CD4-positive, alpha-beta T cell treated with Interleukin-1 beta for 1 hour (primary cell): ENCODE results near the gene MBL2.

Source experiments
- DNase-seq, 2 donors: peaks; one replicate each; pipeline ENCODE4 v3.0.0-alpha.2; 2020 to 2022

The MBL2 gene

GRCh38 chr10:52772623-52773022, at the start of gene MBL2:
Gene MBL2 (minus strand): TSS chr10:52772784. CDS start chr10:52771635, 1,149 bp downstream.
- no peak for DNase-seq

DNA sequence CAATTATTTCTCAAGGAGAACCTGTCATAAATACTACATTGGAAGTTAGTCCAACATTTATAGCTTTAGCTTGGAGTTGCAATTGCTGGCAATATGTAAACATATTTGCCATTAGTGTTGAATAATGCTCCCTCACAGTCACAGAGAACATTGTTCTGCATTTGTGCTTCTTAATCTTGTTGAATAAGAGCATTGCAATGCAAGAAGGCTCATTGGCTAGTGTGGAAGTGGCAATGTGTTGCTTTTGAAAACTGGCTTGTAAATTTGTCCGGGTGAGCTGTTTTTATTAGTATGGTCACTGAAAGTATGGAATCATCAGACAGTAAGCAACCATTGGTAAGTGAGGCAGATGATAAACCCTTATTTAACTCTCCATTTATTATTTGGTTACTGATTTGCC, 47.7 kb upstream of the MBL2 start:
- DNase-seq: no peak

- no peak for DNase-seq
These were observed 45.4 kb upstream of the MBL2 start for GRCh38 chr10:52818019-52818418.

DNA sequence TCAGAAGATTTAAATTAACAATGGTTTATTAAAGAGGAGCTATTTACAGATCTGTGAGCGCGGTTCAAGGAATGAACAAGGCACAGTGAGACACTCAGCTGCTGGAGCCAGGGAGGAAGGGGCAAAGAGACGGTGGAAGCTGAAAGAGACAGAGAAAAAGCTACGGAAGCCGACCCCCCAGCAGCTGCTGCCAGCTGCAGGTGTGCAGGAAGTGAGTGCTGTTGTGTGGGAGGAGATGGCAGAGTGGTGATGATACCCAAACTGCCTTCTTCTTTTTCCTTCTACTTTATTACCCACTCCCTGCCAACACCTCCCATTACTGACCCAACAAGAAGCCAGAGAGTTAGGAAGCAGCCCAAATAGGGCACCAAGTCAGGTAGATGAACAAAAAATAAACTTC, 41.9 kb upstream of the MBL2 start:
- no peak for DNase-seq

DNA sequence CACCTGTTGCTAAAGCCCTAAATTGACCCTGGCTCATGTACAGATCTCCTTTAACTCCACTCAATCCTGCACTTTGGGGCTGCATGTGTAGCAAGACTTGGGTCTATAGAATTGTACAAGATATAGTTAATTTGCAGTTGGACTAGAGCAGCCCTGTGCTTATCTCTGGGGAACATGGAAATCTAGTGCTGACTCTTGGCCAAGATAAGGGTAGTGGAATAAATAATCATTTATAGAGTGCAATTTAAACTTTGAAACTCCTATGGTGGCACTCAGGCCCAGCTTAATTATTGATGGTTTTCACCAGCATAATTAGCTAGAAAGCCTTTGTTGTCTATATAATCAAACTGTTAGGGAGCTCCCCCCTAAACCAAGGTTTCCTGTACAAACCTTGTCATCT, 39.2 kb upstream of the MBL2 start:
- no peak for DNase-seq

DNA sequence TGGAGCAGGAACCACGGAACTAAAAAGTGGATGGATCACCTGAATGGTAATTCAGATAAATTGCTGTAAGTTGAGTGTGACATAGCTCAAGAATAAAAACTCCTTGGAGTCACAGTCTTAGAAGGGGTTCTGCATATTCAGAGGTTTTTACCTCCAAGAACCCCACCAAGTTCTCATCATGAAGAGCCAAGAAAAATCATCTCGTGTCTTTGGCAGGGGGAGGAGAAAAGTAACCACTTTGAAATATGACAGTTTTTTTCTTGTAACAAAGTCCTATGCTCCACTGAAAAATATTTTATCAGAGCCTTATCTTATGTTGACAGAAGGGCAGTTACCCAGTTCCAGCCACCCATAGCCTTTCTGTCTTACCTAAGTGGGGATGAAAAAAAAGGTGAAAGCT, 38.2 kb upstream of the MBL2 start:
- DNase-seq: no peak

DNA sequence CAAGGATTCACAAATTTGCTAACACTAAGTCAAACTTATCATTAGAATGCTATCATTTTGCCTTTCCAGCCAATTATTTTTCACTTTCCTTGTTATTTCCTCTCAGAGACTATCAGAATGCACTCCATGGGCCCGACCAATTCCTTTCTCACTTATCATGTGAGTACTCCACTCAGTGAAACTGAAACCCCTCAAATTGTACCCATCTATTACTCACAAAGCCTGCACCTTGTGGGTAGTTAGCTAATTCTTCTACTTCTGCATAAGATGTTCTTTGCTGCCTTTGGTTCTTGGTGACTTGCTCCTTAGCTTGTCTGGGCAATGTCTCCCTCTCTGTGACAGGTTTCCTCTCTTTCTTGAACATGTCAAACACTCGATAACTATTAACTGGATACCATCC, 35.2 kb upstream of the MBL2 start:
- DNase-seq: no peak

DNA sequence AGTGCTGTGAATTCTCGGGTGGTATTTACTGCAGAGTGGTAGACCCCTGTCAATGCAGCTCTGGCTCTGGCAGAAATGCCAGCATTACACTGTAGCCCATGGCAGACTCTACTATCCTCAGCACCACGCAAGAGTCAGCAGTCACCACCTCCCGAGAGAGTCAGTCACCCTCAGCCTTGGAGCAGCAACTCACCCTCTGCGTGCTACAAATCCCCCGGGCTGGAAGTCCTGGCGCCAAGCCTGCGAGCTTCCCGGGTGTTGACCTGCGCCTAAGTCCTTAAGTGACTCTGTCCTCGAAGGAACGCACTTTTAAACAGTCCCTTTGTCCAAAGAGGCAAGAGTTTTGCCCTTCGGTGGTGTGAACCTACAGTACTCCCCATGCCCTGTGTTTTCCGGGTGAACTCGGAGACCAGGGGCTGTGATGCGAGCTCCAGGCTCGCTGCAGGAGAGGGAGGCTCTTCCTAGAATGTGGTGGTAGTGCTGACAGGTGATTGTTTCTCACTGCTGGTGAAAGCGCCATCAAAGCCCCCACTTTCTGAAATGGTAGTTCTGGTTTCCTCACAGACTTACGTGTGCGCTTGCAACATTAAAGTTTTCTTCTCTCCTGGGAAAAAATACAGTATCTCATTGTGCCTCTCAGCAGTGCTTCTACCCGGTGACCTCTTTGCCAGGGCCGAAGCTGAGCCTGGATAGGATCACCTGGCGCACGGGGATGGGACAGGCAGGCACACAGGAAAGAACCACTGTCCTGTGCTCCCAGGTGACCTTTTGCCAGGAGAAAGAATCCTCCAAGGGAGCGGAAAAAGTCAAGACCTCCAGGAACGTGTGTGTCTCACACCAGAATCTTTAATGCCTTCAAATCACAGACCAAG, 33.1 kb upstream of the MBL2 start:
- no peak for DNase-seq

- DNase-seq: no peak
These were observed 29.4 kb upstream of the MBL2 start for GRCh38 chr10:52801947-52802346.

DNA sequence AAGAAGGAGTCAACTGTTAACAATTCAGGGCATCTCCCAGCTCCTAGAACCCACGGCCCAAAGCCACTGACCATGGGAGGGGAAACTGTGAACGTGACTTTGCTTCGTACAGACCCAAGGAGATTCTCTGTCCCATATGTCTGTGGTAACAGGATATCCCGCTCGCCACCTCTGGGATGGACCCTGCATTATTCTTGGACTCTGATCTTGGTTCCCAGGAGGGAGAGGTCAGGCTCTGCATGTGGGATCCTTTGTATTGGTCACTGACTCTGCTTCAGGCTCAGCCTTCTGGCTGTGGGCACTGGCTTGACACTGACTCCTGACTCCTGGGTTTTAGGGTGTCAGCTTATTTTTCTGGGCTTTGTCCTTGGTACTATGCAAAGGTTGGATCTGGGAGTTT, 13.5 kb upstream of the MBL2 start:
- DNase-seq: no peak

DNA sequence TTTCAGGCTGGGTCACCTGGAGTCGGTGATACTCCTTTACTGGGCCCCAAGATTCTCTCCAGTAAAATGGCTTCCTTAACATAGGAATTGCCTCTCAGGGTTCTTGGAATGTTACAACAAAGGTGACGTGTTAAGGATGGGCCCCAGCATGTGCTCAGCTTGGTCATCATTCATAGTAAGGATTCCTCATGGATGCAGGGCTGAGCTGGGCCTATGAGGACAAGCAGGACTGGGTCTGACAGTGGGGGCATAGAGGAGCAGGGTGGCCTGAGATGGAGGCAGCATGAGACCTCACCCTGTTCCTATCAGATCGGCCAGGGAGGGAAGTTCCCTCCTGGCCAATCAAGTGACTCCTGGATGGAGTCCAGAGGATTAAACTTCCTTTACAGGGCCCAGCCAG, 12.8 kb upstream of the MBL2 start:
- no peak for DNase-seq

DNA sequence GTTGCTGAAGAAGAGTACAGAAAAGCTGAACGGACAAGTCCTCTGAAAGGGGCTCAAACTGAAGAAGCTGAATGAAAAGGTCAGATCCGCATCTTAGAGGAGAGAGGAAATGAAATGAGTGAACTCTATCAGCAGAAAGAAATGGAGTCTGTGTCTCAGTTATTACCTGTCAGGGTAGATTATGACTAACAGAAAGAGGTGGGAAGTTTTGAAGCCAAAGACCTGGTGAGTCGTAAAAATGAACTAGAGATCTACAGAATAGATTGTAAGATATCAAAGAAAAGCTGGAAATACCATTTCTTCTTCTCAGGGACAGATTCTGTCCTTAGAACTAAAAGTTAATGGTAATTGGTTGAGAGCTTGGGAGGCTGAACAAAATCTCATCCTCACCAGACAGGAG, 11.1 kb upstream of the MBL2 start:
- DNase-seq: no peak

- no peak for DNase-seq
These were observed 10.0 kb upstream of the MBL2 start for GRCh38 chr10:52782554-52782953.

DNA sequence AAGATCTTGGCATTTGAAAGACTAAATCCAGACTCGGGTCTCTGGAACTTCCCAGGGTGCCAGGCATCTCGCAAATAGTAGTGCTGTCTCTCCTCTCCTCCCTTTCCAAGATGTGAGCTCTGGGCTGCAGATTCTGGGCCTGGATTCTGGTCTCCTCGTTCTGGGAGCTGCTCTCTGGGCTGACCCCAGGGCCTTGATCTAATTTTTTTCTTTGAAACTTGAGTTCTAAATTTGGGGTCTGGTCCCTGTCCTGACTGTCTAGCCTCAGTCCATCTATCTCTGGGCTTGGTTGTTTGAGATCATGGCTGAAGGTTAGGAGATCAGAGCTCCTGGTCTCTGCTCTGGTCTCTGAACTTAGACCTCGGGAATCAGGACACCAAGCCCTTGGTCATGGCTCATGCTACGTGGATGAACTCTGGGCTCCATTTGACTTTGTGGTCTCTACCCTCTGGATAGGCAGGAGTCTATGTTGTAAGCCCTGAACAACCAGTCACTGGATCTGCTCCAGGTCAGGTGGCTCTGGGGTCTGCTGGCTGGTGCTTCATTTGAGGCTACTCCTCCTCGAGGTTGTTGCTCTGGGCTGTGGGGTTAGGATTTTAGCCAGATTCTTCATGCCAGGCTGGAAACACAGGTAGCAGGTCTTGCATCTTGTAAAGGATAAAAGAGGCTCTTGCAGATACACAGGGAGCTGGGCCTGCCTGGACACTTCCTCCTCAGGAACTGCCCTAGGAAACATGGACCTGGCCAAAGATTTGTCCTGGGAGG, 8.0 kb upstream of the MBL2 start:
- DNase-seq: no peak

DNA sequence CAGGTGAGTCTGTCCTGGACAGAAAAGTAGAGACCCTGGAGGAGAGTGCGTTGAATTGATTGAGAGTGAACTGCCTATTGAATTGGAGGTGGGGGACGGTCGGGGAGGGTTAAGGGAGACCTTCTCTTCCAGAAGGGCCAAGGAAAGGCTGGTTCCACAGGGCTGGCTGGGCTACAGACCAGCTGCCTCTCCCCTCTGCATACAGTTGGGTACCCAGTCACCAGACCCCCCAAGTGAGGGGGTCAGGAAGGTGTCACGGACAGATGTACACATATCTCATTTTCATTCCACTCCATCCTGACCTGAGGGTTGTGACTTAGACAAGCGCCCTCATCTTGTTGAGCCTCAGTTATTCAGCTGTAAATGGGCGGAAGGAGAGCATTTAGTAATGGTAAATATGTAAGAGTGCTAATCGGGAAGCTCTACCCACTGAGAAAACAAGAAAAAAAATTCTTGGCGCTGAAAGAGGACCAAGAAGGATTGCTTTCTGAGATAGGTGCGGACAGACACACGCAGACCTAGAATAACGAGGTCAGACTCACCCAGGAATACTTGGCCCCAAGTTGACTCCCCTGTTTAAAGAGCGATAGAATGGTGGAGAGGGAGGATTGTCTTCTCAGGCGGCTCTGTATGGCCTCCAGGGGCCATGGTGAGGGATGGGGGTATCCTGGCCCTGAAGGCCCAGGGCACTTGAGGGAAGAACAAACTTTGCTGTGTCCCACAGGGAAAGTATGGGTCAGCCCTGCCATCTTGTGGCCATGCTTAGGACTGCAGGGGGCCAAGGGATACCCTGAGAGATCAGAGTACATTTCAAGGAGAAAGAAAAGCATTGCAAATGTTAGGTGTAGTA, 7.2 kb upstream of the MBL2 start:
- DNase-seq: no peak

DNA sequence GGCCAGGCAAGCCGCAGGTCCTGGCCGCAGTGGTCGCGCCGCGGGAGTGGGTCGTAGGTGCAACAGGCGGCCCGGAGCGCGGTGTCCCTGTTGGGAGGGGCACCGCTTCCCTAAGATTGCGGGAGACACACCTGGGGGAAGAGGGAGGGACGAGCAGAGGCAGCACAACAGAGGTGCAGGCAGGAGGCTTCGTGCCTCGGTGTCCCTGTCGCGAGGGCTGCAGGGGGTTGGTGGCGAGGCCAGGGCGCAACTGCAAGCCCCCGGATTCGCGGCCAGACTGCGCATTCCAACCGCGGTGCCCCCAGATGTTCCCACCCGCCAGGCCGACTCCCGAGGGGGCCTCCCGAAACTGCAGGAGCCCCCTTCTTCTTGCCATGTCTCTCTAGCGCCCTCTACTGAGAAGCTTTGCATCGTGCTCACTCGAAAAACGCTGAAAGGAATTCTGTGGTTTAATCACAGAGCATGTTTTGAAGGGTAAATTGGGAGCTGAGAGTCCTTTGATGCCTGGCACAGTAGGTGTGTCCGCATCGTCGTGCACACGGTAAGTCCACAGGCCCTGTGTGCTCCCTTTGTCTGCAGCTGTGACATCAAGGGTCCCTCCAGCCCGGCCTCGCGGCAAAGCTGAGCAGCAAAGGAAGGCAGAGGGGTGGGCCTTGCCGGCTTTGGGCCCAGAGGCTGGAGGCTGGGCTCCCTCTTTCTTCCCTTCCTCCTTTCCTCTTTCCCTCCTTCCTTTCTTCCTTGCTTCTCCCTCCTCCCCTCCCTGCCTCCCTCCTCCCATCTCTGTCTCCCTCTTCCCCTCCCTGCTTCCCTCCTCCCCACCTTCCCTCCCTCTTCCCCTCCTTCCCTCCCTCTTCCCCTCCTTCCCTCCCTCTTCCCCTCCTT, 6.2 kb upstream of the MBL2 start:
- no peak for DNase-seq

DNA sequence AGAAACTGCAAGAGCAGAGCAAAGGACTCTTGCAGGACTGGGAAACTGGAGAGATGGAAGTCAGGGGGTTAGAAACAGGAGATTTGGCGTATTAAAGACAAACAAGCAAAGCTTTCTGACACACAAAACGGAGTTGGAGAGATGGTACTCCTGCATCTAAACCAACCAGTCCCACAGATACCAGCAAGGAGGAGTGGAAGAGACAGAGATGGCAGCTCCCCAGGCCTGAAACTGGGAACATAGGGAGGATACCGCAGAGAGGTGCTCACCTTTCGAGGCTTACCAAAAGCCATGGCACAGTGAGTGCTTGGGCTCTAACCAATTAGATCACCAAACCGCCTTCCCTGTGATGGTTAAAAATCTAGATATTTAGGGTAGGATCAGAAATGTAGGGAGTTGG, 4.8 kb upstream of the MBL2 start:
- DNase-seq: no peak

DNA sequence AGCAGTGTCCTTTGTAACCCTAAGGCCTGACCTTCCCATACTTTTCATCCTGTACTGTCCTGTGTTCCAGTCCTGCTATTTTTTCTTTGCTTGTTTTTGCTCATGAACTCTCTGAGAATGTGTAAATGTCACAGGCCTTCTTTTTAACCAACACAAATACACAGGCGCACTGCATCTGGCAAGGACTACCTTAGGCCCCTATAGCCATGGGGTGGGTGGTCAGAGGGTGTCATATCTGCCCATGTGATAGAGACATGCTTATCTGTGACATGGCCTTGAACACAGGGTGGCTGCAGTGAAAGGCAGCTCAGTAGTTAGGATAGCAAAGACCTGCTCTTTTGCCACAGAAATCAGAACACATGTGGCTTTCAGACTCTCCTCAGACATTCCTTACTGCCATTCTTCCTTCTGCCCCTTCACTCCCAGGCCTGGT, 3.9 kb upstream of the MBL2 start:
- no peak for DNase-seq

DNA sequence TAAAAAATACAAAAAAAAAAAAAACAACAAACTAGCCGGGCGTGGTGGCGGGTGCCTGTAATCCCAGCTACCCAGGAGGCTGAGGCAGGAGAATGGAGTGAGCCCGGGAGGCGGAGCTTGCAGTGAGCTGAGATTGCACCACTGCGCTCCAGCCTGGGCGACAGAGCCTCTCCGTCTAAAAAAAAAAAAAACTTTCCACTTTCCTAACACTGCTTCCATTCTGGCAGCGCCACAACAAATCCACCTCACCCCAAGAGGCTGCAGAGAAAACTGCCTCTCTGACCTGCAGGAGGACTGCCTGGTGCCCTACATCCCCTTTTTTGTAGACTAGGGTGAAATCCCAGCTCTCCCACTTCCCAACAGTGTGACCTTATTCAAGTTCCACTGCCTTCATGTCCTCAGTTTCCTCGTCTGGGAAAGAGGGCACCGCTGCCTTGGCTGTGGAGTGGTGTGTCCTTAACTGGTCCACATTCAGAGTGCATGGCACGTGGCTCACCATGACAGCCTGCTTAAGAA, 2.6 kb upstream of the MBL2 start:
- no peak for DNase-seq

DNA sequence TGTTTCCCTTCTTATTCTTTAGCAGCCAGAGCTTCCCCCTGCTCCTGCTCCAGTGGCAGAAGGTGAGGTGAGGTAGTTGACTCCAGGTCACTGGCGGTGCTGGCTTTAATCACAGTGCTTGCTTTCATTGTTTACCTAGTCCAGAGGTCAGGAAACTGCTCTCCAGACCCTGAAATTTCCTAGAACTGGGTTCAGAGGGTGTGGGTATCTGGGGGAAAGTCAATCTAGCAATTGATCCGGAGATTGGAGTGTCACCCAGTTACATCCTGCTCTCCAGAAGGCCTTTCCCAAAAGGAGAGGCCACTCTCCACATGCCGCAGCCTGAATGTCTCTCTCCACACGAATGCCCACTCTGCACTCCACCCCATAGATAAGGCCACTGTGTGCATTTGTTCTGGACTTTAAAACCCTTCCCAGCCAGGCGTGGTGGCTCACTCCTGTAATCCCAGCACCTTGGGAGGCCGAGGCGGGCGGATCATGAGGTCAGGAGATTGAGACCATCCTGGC, 2.1 kb upstream of the MBL2 start:
- DNase-seq: no peak

DNA sequence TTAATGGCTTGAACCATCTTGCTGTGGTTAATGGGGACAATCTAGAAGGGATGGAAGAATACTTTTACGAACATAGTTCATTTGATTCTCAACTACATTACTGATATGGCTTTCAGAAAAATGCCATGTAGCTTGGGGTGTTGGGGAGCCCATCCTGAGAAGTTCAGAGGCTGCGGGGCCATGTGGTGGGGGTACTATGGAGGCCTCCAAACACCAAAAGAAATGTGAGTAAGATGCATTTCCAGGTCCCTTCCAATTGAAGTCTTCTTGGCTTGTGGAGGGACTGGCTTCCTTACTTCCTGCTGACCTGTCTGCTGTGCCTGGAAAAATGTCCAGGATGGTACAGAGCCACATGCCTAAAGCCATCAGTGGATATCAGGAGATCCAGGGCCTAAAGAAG, 1.6 kb upstream of the MBL2 start:
- no peak for DNase-seq
